ENCODE measurements around the gene G0S2.

The G0S2 gene

DNA sequence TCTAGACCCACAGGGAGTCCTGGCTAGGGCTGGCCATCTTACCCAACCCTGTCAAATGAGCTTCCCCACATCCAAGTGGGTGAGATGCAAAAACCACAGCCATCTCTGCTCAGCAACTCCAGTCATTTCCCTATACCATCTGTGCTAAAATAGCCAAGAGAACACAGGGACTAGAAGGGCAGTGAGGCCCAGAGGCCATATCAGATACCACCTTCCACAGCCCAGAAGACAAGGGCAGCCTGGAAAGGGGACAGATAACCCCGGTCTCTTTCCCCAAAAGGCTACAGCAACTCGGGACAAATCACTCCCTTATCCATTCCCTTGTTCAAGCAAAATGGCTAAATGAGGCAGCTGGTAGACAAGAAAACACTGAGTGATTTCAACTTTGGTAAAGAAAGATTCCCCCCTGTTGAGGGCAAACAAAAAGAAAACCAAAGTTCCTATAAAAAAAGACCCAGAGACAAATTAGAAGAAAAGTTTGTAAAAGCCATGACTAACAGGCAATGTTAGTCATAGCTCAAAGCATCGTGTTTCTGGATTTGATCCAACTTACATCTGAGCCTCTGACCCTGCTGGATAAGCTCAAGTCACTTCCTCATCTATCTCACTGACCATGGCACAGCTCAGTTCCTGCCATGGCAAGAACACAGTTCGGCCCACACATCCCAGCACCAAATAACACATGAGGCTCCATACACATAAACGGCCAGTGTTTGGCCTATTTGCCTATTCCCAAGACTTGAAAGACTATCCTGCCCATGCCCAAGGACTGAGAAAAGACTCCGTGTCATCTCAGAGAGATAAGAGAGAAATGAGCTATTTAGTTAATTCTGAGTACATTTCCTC lies 26.1 kb upstream of the G0S2 start:
- peak; percentile 95 for DNase-seq (ENCODE audit: low read depth)
- TF ChIP-seq, protein P1, sequence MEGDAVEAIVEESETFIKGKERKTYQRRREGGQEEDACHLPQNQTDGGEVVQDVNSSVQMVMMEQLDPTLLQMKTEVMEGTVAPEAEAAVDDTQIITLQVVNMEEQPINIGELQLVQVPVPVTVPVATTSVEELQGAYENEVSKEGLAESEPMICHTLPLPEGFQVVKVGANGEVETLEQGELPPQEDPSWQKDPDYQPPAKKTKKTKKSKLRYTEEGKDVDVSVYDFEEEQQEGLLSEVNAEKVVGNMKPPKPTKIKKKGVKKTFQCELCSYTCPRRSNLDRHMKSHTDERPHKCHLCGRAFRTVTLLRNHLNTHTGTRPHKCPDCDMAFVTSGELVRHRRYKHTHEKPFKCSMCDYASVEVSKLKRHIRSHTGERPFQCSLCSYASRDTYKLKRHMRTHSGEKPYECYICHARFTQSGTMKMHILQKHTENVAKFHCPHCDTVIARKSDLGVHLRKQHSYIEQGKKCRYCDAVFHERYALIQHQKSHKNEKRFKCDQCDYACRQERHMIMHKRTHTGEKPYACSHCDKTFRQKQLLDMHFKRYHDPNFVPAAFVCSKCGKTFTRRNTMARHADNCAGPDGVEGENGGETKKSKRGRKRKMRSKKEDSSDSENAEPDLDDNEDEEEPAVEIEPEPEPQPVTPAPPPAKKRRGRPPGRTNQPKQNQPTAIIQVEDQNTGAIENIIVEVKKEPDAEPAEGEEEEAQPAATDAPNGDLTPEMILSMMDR (IDR thresholded peaks at IDR 0.05; ENCODE audit: low read length, missing control alignments) = no peak
- no peak overlapping the region for H3K4me3 ChIP-seq (replicated peaks; ENCODE audit: low read depth, low read length)

DNA sequence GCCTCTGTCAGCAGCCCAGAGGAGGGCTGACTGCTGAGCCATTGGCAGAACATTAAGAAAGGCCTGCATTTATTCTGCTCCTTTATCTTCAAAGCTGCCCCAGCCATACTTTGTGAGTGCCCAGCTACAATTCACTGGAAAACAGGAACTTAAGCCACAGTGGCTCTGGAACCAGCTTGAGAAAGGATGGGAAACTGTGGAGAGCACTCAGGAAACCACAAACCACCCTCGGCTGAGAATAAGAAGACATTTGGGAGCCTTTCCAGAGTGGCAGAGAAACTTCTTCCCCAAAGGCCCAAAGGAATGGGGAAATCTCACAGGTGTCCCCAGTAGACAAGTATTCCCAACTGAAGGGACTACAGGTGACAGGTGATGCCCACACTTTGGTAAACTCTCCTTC lies 24.8 kb upstream of the G0S2 start:
- H3K4me3 ChIP-seq (replicated peaks; ENCODE audit: low read depth, low read length) = no peak overlapping the region
- TF ChIP-seq, protein P1 (IDR thresholded peaks at IDR 0.05; ENCODE audit: low read length, missing control alignments) = no peak
- no peak for DNase-seq (ENCODE audit: low read depth)

DNA sequence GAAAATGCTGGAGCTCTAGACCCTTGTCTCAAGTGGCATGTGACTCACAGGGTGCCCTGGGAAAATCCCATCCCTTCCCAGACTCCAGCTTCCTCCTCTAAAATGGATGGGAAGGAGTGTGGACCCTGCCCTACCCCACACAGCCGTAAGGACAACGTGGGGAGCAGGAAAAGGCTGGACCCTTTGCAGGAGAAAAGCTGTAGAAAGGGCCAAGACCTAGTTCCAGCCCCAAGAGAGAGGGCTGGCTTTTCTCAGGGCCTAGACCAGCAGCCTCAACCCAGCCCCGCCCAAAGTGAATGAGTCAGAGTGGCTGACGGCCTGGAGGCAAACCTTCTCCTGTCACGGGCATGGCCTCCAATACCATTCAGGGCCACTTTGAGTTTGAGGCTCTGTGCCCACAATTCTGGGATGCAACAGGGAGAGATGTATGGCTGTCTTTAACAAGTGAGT lies 24.0 kb upstream of the G0S2 start:
- DNase-seq (ENCODE audit: low read depth) = peak; percentile 73
- no peak overlapping the region for H3K4me3 ChIP-seq (replicated peaks; ENCODE audit: low read depth, low read length)
- TF ChIP-seq, protein P1 (IDR thresholded peaks at IDR 0.05; ENCODE audit: low read length, missing control alignments) = no peak

DNA sequence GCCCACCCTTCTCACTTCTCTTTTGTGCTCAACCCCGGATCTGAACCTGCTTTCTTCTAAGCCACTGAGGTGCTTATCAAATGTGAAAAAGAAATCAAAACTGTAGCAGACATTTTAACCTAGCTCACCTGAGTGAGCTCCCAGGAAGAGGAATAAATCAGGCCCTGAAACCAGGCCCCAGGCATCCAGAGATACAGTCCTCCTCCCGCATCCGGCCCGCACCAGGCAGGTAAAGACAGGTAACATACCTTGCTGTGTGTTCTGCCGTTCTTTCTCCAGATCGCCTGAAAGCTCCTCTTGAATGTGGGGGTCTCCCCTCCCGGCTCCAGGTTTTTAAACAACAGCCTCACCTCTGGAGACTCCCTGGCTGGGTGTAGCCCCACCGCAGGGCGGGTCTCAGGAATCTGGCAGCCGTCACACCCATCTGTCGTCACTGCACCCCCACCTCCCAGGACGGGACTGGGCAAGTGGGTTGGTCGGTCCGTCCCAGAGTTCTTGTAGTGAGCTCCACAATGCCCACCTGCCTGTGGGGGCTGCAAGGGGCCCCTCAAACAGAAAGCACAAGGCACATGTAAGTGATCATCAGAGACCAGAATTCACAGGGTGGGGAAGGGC lies 23.0 kb upstream of the G0S2 start, which contains the start of gene LAMB3:
LAMB3 (minus strand) TSS at position 305 of the 615 bp plus-strand sequence. CDS start 1,481 bp downstream, outside the sequence.
- H3K4me3 ChIP-seq (replicated peaks; ENCODE audit: low read depth, low read length) = no peak within 1 kb of the TSS
- DNase-seq (ENCODE audit: low read depth) = no peak
- TF ChIP-seq, protein P1 (IDR thresholded peaks at IDR 0.05; ENCODE audit: low read length, missing control alignments) = no peak

DNA sequence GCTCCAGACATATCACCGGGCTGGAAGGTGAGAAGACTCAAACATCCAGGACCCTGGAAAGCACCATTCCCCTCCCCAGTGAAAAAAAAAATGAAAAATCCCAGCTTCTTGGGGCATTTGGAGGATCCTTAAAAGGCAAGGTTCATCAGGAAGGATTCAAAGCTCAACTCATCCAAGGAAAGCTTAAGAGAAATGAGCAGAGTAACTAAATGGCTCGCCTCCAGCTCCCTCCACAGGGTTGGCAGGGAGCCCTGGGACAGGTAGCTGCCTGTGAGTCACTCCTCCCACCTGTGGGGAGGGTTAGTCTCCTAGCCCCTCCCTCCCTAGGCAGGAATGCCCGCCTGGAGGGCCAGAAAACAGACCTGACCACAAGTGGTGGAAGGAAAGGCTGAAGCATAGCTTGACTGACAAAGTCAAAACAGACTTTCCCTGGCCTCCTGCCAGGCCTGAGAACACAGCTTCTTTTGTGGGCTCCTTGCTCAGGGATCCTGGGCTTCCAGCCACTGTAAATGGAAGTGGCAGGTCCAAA lies 22.3 kb upstream of the G0S2 start:
- DNase-seq (ENCODE audit: low read depth) = peak; percentile 67
- no peak overlapping the region for H3K4me3 ChIP-seq (replicated peaks; ENCODE audit: low read depth, low read length)
- TF ChIP-seq, protein P1 (IDR thresholded peaks at IDR 0.05; ENCODE audit: low read length, missing control alignments) = no peak

DNA sequence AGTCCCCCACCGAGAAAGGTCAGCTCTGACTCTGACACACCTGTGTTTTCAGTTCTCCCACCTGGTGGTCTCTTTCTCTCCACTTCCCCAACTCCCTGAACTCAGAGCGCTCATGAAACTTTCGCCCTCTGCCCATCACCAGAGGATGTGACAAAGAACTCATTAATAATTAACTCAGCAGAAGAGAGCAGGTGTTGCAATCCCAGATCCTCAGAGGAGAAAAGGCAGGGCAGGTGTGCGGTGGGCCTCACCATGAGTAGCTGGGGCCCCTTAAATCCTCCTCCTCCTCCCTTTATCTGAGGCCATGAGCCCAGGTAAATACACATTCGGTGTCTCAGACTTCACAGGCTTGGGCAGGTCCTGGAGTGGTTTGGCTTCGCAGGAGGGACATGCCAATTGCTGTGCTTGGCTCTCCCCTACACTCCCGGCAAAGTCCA lies 21.3 kb upstream of the G0S2 start:
- TF ChIP-seq, protein P1 (IDR thresholded peaks at IDR 0.05; ENCODE audit: low read length, missing control alignments) = no peak
- no peak for DNase-seq (ENCODE audit: low read depth)
- no peak overlapping the region for H3K4me3 ChIP-seq (replicated peaks; ENCODE audit: low read depth, low read length)

Data from fibroblast of pulmonary artery (primary cell).